TTC549 (cell line): ENCODE measurements around the gene PDE9A.

ENCODE experiments used
- FAIRE-seq: peaks from 2 replicates; lab custom pipeline; 2012; peaks lifted over from hg19 to GRCh38; lab: Jason Lieb, UNC

The PDE9A gene

DNA sequence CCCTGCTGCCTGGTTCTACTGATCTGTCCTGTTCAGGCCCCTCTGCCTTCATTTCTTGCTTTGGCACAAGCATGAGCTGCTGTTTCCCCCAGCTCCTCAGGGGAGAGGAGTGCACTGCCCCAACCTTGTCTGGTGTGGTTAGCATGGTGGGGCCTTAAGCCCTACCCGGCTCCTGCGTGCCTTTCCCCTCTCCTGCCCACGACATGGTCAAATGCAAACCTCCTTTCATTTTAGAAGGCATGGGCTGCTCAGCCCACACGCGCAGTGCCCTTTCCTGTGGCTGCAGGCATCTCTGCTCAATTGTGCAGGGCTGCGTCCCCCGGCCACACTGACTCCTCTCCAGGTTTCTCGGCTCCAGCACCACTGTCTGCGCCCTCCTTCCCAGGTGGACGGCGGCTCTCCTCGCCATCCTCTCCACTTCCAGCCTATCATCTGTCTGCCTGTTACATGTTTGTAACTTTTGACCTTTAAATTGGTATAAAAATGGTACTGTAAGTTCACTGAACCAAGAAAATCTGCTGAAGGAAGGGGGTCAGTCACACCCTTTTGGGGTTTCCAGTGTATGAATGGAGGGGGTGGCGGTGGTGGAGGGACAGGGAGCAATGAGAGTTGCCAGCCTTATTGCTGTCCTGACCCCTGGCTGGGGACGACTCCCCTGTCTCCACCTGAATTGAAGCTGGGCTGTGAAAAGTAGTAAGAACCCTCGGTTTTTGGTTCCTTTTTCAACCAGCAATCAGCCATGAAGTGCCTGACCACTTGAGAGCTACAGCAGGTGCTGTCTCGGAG is 5.1 kb downstream of the PDE9A start:
- no peak for FAIRE-seq

GRCh38 chr21:42659416-42660117 is 6.1 kb downstream of the PDE9A start:
- FAIRE-seq: no peak

GRCh38 chr21:42660118-42660470 is 6.7 kb downstream of the PDE9A start:
- no peak for FAIRE-seq

- no peak for FAIRE-seq
Measured at GRCh38 chr21:42661688-42662429, 8.4 kb downstream of the PDE9A start.

- no peak for FAIRE-seq
Measured at GRCh38 chr21:42662430-42663199, 9.2 kb downstream of the PDE9A start.

DNA sequence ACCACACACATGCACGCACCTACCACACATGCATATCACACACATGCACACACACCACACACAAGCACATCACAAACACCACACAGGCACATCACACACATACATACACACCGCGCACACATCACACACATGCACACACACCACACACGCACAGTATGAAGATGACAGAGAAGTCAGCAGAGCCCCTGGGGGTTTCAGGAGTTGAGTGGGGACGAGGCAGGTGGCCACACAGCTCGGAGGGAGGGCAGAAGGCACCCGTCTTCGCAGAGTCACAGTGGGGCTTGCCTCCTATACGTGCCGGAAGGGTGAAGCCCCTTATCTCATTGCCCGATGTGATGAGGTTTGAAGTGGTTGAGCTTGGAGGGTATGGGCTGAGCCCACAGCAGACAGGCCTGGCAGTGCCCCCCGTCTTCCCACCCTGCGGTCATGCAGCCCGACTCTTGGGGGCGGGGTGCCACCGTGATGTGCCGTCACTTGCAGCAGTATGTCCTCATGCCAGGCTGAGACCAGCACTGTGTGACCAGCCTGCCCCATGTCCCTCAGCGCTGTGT is 9.9 kb downstream of the PDE9A start:
- FAIRE-seq: no peak

- FAIRE-seq: no peak
Measured at GRCh38 chr21:42663860-42664535, 10.6 kb downstream of the PDE9A start.

DNA sequence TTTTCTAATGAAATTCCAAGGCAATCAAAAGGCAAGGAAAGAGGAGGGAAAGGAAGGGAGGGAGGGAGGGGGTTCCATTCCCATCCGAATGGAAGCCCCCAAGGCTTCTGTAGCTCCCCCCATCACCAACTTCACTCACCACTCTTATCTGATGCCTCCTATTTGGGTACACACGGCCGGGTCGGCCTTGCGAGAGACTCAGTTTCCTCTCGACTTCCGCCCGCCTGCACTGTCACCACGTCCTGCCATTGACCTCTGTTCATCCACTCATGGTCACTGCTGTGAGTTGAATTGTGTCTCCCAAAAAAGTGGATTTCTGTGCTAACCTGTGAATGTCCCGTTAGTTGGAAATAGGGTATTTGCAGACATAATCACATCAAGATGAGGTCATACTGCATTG is 11.2 kb downstream of the PDE9A start:
- FAIRE-seq: no peak

DNA sequence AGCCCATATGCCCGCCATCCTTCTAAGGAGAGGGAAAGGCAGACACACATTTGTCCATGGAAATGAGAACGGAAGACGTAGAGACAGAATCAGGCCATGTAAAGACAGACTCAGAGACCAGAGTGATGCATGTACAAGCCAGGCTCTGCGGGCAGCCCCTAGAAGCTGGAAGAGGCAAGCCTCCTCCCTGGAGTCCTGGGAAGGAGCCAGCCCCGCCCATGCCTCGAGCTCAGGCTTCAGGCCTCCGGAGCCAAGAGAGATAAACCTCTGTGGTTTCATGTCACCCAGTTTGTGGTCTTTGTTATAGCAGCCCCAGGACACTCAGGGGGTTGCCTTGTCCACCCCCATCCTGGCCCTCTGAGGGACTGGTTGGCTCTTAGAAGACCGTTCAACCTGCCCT is 11.6 kb downstream of the PDE9A start:
- no peak for FAIRE-seq

DNA sequence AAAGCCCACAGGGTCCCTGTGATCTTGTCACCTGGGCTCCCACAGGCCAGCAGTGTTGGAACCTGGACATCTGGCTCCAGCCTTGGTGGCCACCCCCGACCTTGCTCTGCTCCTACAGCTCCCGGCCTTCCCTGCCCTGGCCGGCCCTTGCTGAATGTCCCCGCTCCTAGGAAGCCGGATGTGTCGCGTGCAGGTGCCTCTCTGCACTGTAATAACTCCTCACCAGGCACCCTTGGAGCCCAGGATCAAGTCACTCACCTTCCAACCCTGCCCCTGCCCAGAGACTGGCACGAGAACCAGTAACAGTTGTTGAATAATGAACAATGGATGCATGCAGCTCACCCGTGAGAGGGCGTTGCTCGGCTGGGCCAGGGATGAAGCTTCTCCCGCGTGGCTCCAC is 12.1 kb downstream of the PDE9A start:
- no peak for FAIRE-seq

DNA sequence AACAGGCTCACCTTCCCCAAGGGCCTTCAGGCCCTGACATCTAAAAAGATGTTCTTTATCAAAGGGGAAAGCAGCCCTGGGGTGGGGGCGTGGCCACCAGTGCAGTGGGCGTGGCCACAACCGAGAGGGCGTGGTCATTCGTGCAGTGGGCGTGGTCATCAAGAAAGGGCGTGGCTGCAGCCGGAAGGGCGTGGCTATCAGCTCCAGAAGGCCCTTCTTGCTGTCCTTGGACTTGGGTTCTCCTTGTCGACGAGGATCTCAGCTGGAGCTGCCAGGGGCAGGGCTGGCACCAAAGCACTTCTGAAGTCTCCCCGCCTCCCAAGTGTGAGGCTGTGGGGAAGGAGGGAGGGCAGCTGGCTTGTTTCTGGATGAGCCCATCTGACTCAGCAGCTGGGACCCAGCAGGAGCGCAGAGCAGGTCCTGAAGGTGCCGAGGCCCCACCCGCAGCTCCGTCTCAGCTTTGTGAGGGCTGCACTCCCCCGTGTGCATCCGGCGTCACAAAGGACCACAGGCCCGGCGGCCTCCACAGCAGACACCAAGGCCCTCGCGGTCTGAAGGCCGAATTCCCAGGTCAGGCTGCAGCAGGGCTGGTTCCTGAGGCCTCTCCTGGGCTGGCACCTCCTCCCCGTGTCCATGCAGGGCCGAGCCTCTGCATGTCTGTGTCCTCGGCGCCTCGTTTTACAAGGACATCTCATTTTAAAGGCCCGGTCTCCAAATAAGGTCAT is 12.8 kb downstream of the PDE9A start:
- FAIRE-seq: no peak

- FAIRE-seq: no peak
Measured at GRCh38 chr21:42666925-42667324, 13.5 kb downstream of the PDE9A start.

GRCh38 chr21:42668298-42668992 is 15.0 kb downstream of the PDE9A start:
- FAIRE-seq: no peak

- no peak for FAIRE-seq
Measured at GRCh38 chr21:42669041-42669440, 15.6 kb downstream of the PDE9A start.

DNA sequence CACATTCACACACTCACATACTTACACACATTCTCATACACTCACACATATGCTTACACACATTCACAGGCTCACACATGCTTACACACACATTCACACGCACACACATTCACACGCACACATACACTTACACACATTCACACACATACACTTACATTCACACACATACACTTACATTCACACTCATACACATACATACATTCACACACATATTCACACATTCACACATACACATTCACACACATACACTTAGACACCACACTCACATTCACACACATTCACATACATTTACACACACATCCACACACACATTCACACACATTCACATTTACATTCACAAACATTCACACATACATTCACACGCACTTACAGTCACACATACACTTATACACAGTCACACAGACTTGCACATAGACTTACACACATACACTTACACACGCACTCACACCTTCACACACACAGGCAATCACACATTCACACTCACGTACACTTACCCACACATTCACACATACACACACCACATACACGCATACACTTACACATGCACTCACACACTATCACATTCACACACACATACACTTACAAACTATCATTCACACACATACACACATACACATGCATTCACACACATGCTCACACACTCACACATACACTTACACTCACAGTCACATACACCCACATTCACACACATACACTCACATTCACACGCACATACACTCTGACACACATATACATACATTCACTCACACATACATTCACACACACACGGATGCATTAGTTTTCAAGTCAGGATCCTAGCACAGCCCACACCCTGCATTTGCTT is 16.8 kb downstream of the PDE9A start:
- no peak for FAIRE-seq

DNA sequence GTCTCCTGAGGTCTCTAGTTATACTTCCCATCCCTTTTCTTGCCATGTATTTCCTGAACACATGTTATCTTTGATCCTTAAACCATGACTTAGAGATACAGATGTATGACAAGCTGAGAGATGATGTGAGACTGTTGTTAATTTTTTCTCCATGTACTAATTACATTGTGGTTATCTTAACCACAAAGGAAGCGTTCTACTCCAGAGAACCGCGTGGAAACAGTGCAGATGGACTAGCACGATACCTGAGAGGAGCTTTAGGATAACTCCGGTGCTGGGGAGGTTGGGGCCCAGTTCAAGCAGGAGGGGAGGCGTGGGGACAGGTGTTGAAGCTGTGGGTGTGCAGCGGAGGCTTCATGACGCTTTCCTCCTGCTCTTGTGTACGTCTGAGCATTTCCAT is 17.5 kb downstream of the PDE9A start:
- FAIRE-seq: no peak

DNA sequence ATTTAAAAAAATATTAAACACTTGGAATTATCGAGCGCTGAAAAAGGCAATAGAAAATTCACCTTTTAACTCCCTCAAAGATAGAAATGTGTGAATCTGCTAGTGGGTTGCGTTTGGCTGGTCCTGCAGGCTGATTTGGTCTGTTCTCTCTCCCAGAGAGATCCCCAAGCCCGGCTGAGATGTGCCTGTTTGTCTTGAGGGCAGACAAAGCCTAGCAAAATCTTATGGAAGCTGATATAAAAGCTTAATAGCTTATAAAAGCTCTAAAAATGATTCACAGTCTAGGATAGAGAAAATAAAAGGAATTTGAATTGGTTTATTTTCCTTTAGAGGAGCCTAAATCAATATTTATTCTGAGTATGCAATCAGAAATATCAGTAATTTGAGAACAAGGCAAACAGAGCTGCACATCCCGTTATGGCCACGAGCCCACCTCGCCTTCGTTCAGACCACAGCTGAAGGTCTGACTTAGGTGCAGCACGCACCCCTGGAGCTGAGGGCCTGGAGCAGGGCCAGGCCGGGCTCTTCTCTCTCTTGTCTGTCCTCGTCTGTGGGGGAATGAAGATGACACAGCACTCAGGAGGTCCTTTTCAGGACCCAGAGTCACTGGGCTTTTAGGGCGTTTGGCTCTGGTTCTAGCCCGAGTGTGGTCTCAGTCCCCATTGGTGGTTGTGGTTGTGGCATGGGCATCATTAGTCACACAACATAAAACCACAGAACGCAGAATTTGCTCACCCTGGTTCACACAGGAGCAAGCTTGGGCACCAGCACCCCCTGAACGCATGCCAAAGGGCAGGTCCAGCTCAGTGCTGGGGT is 18.6 kb downstream of the PDE9A start:
- FAIRE-seq: no peak

GRCh38 chr21:42672699-42673458 is 19.5 kb downstream of the PDE9A start:
- no peak for FAIRE-seq
